Nephron progenitor cell (in vitro differentiated cells): ENCODE measurements around the gene PLB1.

Experiments used
- DNase-seq: peaks from one replicate; pipeline ENCODE4 v3.0.0; 2021
- H3K27ac Mint-ChIP-seq: 2 replicates; pipeline ENCODE4 v1.8.0; 2021; ENCODE audit warnings: mild to moderate bottlenecking, moderate library complexity, mixed read lengths
- H3K27me3 Mint-ChIP-seq: 2 replicates; pipeline ENCODE4 v1.8.0; 2021; ENCODE audit warnings: mild to moderate bottlenecking, low read depth, mixed read lengths; ENCODE audit not compliant: poor library complexity
- H3K36me3 Mint-ChIP-seq: 2 replicates; pipeline ENCODE4 v1.8.0; 2021; ENCODE audit warnings: low read depth, mixed read lengths
- H3K4me1 Mint-ChIP-seq: 2 replicates; pipeline ENCODE4 v1.8.0; 2021; ENCODE audit warnings: mixed read lengths
- H3K4me3 Mint-ChIP-seq: 2 replicates; pipeline ENCODE4 v1.8.0; 2021; ENCODE audit warnings: mild to moderate bottlenecking, moderate library complexity, mixed read lengths
- H3K9me3 Mint-ChIP-seq: 2 replicates; pipeline ENCODE4 v1.8.0; 2021; ENCODE audit warnings: mild to moderate bottlenecking, moderate library complexity, mixed read lengths
- CTCF ChIP-seq: fragments of 200-600 bp; sonication (generic); IDR thresholded peaks from 2 replicates; pipeline ENCODE4 v1.5.0; 2021; ENCODE audit warnings: antibody characterized with exemption

PLB1 gene

GRCh38 chr2:28477645-28478044, 18.2 kb upstream of the PLB1 start:
- Mint-ChIP-seq H3K27ac (no peak overlapping the region), H3K9me3 (peaks cover 4% of the 10 kb centered on the region), H3K4me1 (no peaks in the 10 kb centered on the region), H3K27me3 (peaks cover 6% of the 10 kb centered on the region), H3K4me3 (no peak overlapping the region), H3K36me3 (no peaks in the 10 kb centered on the region)
- no peak for TF ChIP-seq CTCF
- DNase-seq, result no peak

DNA sequence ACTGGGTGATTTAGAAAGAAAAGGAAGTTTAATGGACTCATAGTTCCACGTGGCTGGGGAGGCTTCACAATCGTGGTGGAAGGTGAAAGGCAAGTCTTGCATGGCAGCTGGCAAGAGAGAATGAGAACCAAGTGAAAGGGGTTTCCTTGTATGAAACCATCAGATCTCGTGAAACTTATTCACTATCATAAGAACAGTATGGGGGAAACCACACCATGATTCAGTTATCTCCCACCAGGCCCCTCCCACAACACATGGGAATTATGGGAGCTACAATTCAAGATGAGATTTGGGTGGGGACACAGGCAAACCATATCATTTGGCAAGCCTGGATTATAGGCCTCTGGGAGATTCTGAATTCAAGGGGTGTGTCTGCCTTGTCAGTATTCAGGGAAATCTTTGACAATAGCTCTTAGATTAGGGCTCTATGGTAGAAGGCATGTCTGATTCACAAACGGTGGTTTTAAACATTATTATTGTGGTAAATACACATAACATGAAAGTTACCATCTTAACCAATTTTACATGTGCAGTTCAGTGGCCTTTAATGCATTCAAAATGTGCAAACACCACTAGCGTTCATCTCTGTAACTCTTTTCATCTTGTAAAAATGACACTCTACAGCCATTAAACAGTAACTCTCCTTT, 15.3 kb upstream of the PLB1 start:
- H3K36me3 Mint-ChIP-seq, result no peaks in the 10 kb centered on the region
- peaks cover 1% of the 10 kb centered on the region for H3K9me3 Mint-ChIP-seq
- H3K4me3 Mint-ChIP-seq, result no peak overlapping the region
- TF ChIP-seq CTCF, result no peak
- peaks cover 6% of the 10 kb centered on the region for H3K27me3 Mint-ChIP-seq
- H3K27ac Mint-ChIP-seq, result no peak overlapping the region
- no peaks in the 10 kb centered on the region for H3K4me1 Mint-ChIP-seq
- no peak for DNase-seq

GRCh38 chr2:28481905-28482304, 14.0 kb upstream of the PLB1 start:
- TF ChIP-seq CTCF, result no peak
- Mint-ChIP-seq H3K9me3 (no peaks in the 10 kb centered on the region), H3K4me3 (no peak overlapping the region), H3K27ac (no peak overlapping the region), H3K27me3 (peaks cover 9% of the 10 kb centered on the region), H3K36me3 (no peaks in the 10 kb centered on the region), H3K4me1 (no peaks in the 10 kb centered on the region)
- DNase-seq, result no peak

DNA sequence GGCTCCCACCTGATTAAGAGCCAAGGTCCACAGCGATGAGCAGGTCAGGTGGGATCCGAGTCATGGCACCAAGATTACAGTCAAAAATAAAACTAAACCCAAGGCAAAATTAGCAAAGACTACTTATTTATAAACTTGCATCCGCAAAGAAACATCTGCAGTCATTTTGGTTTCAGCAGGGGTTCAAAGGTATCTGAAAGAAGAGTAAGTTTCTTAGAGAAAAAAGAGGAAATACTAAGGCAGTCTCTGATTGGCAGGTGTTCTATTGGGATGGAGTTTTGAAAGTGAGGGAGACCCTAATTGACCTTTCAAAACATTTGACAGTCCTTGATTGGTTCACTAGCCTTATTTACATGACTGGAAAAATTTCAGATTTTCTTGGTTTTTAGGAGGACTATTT, 11.0 kb upstream of the PLB1 start:
- Mint-ChIP-seq H3K36me3 (no peaks in the 10 kb centered on the region), H3K4me1 (no peaks in the 10 kb centered on the region), H3K27ac (no peak overlapping the region), H3K27me3 (peaks cover 17% of the 10 kb centered on the region), H3K9me3 (no peaks in the 10 kb centered on the region), H3K4me3 (no peak overlapping the region)
- DNase-seq, result no peak
- no peak for TF ChIP-seq CTCF

DNA sequence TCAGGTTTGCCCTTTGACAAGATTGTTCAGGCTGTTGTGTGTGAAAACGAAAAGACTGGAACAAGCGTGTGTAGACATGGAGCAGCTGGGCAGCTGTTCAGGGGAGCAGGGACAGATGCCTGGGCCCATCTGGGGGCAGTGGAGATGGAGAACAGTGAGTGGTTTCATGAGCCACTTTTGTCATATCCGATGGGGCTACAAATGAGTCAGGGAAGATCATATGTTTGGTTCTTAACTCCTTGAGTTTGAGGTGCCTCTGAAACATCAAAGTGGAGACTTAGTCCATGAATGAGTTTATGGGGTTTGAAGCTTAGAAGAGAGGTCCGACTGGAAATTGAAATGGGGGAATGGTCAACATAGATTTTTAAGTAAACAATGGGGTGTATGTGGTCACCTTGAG, 9.3 kb upstream of the PLB1 start:
- Mint-ChIP-seq H3K27ac (no peak overlapping the region), H3K27me3 (peaks cover 12% of the 10 kb centered on the region), H3K9me3 (no peaks in the 10 kb centered on the region), H3K4me3 (no peak overlapping the region), H3K4me1 (no peaks in the 10 kb centered on the region), H3K36me3 (no peaks in the 10 kb centered on the region)
- no peak for TF ChIP-seq CTCF
- no peak for DNase-seq

DNA sequence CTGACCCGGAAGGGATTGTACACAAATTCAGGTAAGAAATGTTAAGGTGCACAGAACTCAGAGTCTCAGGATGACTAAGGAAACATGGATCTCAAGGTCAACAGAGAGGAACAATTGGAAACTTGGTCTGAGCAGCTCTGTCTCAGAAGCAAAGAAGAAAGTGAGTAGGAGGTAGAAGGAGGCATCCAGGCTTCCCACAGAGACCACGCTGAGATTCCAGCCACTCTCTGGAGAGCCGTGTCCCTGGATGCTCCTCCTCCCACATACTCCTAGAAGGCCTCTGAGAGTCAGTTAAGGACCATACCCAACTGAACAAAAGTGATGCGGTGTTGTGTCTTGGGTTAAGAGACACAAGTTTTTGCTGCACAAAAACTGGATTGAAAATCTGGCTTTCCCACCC, 8.6 kb upstream of the PLB1 start:
- Mint-ChIP-seq H3K36me3 (no peaks in the 10 kb centered on the region), H3K27me3 (peaks cover 12% of the 10 kb centered on the region), H3K4me1 (peaks cover 3% of the 10 kb centered on the region), H3K27ac (no peak overlapping the region), H3K9me3 (no peaks in the 10 kb centered on the region), H3K4me3 (no peak overlapping the region)
- no peak for TF ChIP-seq CTCF
- DNase-seq, result no peak
